GM12878 (cell line): ENCODE measurements around the gene CDK17. TPM values are rescaled to one million over a fixed set of nuclear protein-coding genes. Genes with fewer than 3 reads are reported as not detected.

Experiments used
- ATAC-seq: fragments of 200-7000 bp; cut with Tn5 transposase; 3 replicates; pipeline ENCODE4 v1.9.1; 2020; ENCODE audit warnings: mild to moderate bottlenecking, moderate library complexity
- BruUV-seq: library from RNA; stranded (reverse); fragments of 400-500 nt; replicated peaks from 2 replicates; lab custom pipeline; 2021; lab: Mats Ljungman, UMichigan
- CTCF ChIA-PET: fragments of 300-600 bp; sonication (Branson Sonifier 250); formaldehyde crosslinking; extraction: SDS; loops from one replicate; lab custom pipeline; 2021; ENCODE audit warnings: inconsistent platforms; lab: Yijun Ruan, JAX
- POLR2A ChIA-PET: fragments of 350-600 bp; formaldehyde crosslinking; extraction: SDS; loops from one replicate; lab custom pipeline; 2021; ENCODE audit warnings: inconsistent platforms; lab: Charles Lee
- RAD21 ChIA-PET: fragments of 300-600 bp; sonication (Branson Sonifier 250); formaldehyde crosslinking; loops from one replicate; lab custom pipeline; 2023; ENCODE audit warnings: antibody characterized with exemption; ENCODE audit not compliant: unreplicated experiment; lab: Charles Lee
- SMC1A ChIA-PET: fragments of 300-600 bp; sonication (Branson Sonifier 250); formaldehyde crosslinking; loops from one replicate; lab custom pipeline; 2023; ENCODE audit not compliant: unreplicated experiment, uncharacterized antibody; lab: Charles Lee
- DNase-seq: peaks from one replicate; pipeline ENCODE4 v3.0.0-alpha.2; 2011; ENCODE audit warnings: low read depth, low spot score
- FAIRE-seq: peaks from 3 replicates; lab custom pipeline; 2011; peaks lifted over from hg19 to GRCh38; lab: Jason Lieb, UNC
- H2AFZ ChIP-seq: 2 replicates; pipeline ENCODE4 v1.6.0; 2011; ENCODE audit warnings: low read depth, low read length, control low read depth; ENCODE audit not compliant: control insufficient read depth
- H3K27ac ChIP-seq: 2 replicates; pipeline ENCODE4 v1.5.1; 2011; ENCODE audit warnings: control low read depth; ENCODE audit not compliant: control insufficient read depth, insufficient read depth
- H3K27me3 ChIP-seq, 2 experiments: replicated peaks in 1 of 2; 2 replicates each; pipeline versions ENCODE4 v1.6.0 to v1.6.1; 2011; ENCODE audit warnings: low read length in 1 of 2; ENCODE audit not compliant: control insufficient read depth in 2 of 2, insufficient read depth in 2 of 2
- H3K36me3 ChIP-seq, 2 experiments: 2 replicates each; pipeline ENCODE4 v1.5.1; 2011; ENCODE audit warnings: low read length in 1 of 2; ENCODE audit not compliant: control insufficient read depth in 2 of 2, insufficient read depth in 2 of 2
- H3K4me1 ChIP-seq: 2 replicates; pipeline ENCODE4 v1.6.1; 2011; ENCODE audit warnings: mild to moderate bottlenecking, low read length, moderate library complexity, mixed read lengths; ENCODE audit not compliant: control insufficient read depth, insufficient read depth
- H3K4me2 ChIP-seq: 2 replicates; pipeline ENCODE4 v1.6.0; 2011; ENCODE audit warnings: control low read depth; ENCODE audit not compliant: control insufficient read depth, insufficient read depth
- H3K4me3 ChIP-seq: fragments of 200-600 bp; sonication (generic); 2 replicates; pipeline ENCODE4 v1.5.1; 2016
- H3K79me2 ChIP-seq: 2 replicates; pipeline ENCODE4 v1.6.0; 2011; ENCODE audit warnings: low read length; ENCODE audit not compliant: control insufficient read depth, insufficient read depth
- H3K9ac ChIP-seq: 2 replicates; pipeline ENCODE4 v1.8.0; 2011; ENCODE audit warnings: low read length, control low read depth, mixed read lengths; ENCODE audit not compliant: control insufficient read depth, insufficient read depth
- H3K9me3 ChIP-seq: replicated peaks from 3 replicates; pipeline ENCODE4 v1.5.1; 2011; ENCODE audit warnings: mild to moderate bottlenecking, low read length; ENCODE audit not compliant: control insufficient read depth, insufficient read depth
- H4K20me1 ChIP-seq: 2 replicates; pipeline ENCODE4 v1.6.0; 2011; ENCODE audit not compliant: control insufficient read depth, insufficient read depth
- RAD51 ChIP-seq: fragments of 450-650 bp; IDR thresholded peaks from 2 replicates; pipeline ENCODE4 v1.6.1; 2016; ENCODE audit warnings: moderate library complexity, mild to moderate bottlenecking, inconsistent platforms
- RUNX3 ChIP-seq: IDR thresholded peaks from 2 replicates; pipeline ENCODE4 v1.6.1; 2012; ENCODE audit warnings: low read length, inconsistent platforms
- SMAD1 ChIP-seq: fragments of 450-650 bp; IDR thresholded peaks from 2 replicates; pipeline ENCODE4 v1.6.1; 2018; ENCODE audit warnings: mild to moderate bottlenecking, low read depth; ENCODE audit not compliant: partially characterized antibody
- ZNF207 ChIP-seq: fragments of 450-650 bp; IDR thresholded peaks from 2 replicates; pipeline ENCODE4 v1.6.1; 2014; ENCODE audit warnings: antibody characterized with exemption, mild to moderate bottlenecking, borderline replicate concordance
- WGBS: methylation state at CpG from one replicate; pipeline ENCODE4 v1.1.6; 2016; ENCODE audit warnings: low lambda C conversion rate; ENCODE audit not compliant: insufficient replicate concordance, insufficient coverage; ENCODE audit errors: missing lambda C conversion rate; 5-methylcytosine and 5-hydroxymethylcytosine counted together
- in situ Hi-C: fragments of 300-500 bp; cut with MboI; formaldehyde crosslinking; loops from 9 replicates; pipeline ENCODE4 v1.14.3; 2018; ENCODE audit warnings: mixed read lengths
- intact Hi-C: fragments of 100-400 bp; cut with micrococcal nuclease; formaldehyde crosslinking; loops from one replicate; pipeline ENCODE4 v1.14.2; 2022; ENCODE audit not compliant: unreplicated experiment
- polyA plus RNA-seq, 11 experiments: library from polyadenylated mRNA; depleted of rRNA in 4 of 11; unstranded in 6 of 11; stranded (reverse) in 5 of 11; fragments of >200 nt; fragmentation: Nextera tagmentation in 4 of 11; fragmentation: Illumina TruSeq in 1 of 11; extraction: Ambion mirVana in 4 of 11; extraction: Trizol in 1 of 11; gene quantifications; 1 replicate in 1 of 11; 2 replicates in 10 of 11; pipeline versions ENCODE4 v1.2.1 to v1.2.3, GENCODE V29; 2011 to 2016; ENCODE audit warnings: inconsistent platforms in 2 of 11, missing spikeins in 2 of 11, low read depth in 1 of 11
- total RNA-seq, 4 experiments: library from RNA; depleted of rRNA in 3 of 4; stranded (reverse); fragments of >200 nt in 3 of 4; fragmentation: Illumina TruSeq in 1 of 4; extraction: Trizol in 1 of 4; gene quantifications; 2 replicates each; pipeline versions ENCODE4 v1.2.1 to v1.2.3, GENCODE V29; 2013 to 2021
- TF ChIP-seq, protein P1 (sequence below): fragments of 450-650 bp; IDR thresholded peaks from 2 replicates; pipeline ENCODE4 v1.6.1; 2016; ENCODE audit warnings: mild to moderate bottlenecking, moderate library complexity, borderline replicate concordance
- TF ChIP-seq, protein P2 (sequence below): fragments of 450-650 bp; IDR thresholded peaks from 2 replicates; pipeline ENCODE4 v1.6.1; 2014; ENCODE audit warnings: mild to moderate bottlenecking

The CDK17 gene
- total and polyA plus RNA-seq, 10 of the 15 experiments (the other 5 are each of a cell fraction or from before 2014, with no cell fraction given), result 5.6 to 45.6 (median 18.3) TPM

DNA sequence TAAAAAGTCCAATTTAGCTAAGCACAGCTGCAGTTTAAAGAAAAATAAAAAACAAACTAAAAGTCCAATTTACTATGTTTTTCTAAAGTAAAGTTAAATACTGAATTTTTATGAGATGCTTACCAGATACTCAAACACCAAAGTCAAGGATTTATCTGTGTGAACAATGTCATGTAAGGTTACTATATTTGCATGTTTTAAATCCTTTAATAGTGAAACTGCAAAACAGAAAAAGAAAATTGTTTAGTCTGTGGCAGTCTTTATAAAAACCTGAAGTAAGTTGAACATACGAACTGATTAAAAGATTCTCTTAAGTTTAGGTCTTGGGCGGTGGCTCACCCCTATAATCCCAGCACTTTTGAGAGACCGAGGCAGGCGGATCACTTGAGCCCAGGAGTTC, 102.7 kb downstream of the CDK17 start:
- peaks cover 9% of the 10 kb centered on the region for H3K4me1 ChIP-seq
- CTCF ChIA-PET, result no interaction called here
- TF ChIP-seq ZNF207 (no peak), RAD51 (no peak), SMAD1 (no peak), RUNX3 (no peak)
- TF ChIP-seq, protein P1, sequence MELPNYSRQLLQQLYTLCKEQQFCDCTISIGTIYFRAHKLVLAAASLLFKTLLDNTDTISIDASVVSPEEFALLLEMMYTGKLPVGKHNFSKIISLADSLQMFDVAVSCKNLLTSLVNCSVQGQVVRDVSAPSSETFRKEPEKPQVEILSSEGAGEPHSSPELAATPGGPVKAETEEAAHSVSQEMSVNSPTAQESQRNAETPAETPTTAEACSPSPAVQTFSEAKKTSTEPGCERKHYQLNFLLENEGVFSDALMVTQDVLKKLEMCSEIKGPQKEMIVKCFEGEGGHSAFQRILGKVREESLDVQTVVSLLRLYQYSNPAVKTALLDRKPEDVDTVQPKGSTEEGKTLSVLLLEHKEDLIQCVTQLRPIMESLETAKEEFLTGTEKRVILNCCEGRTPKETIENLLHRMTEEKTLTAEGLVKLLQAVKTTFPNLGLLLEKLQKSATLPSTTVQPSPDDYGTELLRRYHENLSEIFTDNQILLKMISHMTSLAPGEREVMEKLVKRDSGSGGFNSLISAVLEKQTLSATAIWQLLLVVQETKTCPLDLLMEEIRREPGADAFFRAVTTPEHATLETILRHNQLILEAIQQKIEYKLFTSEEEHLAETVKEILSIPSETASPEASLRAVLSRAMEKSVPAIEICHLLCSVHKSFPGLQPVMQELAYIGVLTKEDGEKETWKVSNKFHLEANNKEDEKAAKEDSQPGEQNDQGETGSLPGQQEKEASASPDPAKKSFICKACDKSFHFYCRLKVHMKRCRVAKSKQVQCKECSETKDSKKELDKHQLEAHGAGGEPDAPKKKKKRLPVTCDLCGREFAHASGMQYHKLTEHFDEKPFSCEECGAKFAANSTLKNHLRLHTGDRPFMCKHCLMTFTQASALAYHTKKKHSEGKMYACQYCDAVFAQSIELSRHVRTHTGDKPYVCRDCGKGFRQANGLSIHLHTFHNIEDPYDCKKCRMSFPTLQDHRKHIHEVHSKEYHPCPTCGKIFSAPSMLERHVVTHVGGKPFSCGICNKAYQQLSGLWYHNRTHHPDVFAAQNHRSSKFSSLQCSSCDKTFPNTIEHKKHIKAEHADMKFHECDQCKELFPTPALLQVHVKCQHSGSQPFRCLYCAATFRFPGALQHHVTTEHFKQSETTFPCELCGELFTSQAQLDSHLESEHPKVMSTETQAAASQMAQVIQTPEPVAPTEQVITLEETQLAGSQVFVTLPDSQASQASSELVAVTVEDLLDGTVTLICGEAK, result no peak
- TF ChIP-seq, protein P2, sequence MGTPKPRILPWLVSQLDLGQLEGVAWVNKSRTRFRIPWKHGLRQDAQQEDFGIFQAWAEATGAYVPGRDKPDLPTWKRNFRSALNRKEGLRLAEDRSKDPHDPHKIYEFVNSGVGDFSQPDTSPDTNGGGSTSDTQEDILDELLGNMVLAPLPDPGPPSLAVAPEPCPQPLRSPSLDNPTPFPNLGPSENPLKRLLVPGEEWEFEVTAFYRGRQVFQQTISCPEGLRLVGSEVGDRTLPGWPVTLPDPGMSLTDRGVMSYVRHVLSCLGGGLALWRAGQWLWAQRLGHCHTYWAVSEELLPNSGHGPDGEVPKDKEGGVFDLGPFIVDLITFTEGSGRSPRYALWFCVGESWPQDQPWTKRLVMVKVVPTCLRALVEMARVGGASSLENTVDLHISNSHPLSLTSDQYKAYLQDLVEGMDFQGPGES, result no peak
- TF ChIP-seq, all 136 proteins: peak for 0
- no peak overlapping the region for H3K4me3 ChIP-seq
- H3K9me3 ChIP-seq, result no peaks in the 10 kb centered on the region
- in situ Hi-C loops (no loop called here), intact Hi-C loops (no loop called here)
- DNase-seq (no peak), ATAC-seq (no peak; the same call in 2 of the 3 replicates), FAIRE-seq (no peak)
- no peak overlapping the region for H3K27ac ChIP-seq
- RAD21 ChIA-PET, result no interaction called here
- H3K36me3 ChIP-seq, result peaks cover 0 to 19% of the 10 kb centered on the region in 2 experiments; a peak in 3 of 4 replicates
- WGBS, result 73% methylated on average over 4 of the region's 4 CpGs
- SMC1A ChIA-PET, result no interaction called here
- no TSS peak for BruUV-seq
- POLR2A ChIA-PET, result no interaction called here
- no peaks in the 10 kb centered on the region for H4K20me1 ChIP-seq
- no peak overlapping the region for H3K9ac ChIP-seq
- no peak overlapping the region for H2AFZ ChIP-seq
- no peak overlapping the region for H3K4me2 ChIP-seq
- H3K79me2 ChIP-seq, result no peaks in the 10 kb centered on the region
- H3K27me3 ChIP-seq, result no peaks in the 10 kb centered on the region
